Fibroblast of villous mesenchyme (primary cell): ENCODE results near the gene OSER1. TPM values are rescaled to one million over a fixed set of nuclear protein-coding genes. Genes with fewer than 3 reads are reported as not detected.

Source experiments
- DNase-seq: peaks from one replicate; pipeline ENCODE4 v3.0.0-alpha.2; 2010; ENCODE audit warnings: low read depth
- H3K4me3 ChIP-seq: 2 replicates; pipeline ENCODE4 v1.5.1; 2011; ENCODE audit warnings: low read depth, mild to moderate bottlenecking, low read length
- CTCF ChIP-seq: IDR thresholded peaks from 2 replicates; pipeline ENCODE4 v1.5.1; 2012; ENCODE audit warnings: low read depth, mild to moderate bottlenecking, low read length; ENCODE audit not compliant: insufficient read depth
- total RNA-seq: library from RNA; depleted of rRNA; stranded (reverse); fragments of >200 nt; gene quantifications from 2 replicates; pipeline ENCODE4 v1.2.3, GENCODE V29; 2012

The OSER1 gene
- total RNA-seq, 1 donor: 45.8 TPM

DNA sequence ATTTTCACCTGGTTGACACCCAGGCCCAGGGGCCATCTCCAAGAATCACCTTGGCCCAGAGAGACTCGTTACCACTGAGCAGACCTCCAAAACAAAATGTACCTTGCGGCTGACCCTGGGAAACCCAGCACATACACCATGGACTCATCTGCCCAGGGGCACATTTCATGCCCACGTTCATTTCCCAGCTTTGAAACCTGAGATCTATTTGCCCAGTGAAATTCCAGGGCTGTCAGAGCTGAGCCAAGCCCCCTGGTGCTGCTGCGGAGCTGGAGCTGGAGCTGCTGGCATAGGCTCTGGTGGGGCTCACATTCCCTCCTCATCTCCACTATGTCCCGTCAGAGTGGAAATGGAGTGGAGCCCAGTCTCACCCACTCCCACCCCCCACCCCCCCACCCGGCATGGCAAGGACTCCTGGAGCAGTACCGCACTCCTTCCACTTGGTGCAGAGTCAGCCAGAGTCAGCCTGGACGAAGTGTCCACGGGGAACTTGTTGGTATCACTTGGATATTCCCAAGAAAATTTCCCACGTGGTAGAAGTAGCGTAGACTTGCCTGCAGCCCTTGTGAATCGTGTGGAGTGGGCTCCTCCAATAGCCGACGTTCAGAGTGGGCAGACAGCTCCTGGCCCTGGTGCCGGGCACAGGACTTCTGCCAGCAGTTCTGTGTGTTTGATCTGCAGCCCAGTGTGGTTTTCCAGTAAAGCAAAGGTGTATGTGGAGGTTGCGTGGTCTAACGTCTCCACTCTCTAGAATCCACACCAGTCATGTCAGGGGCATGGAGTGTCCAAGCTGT lies 18.1 kb upstream of the OSER1 start:
- TF ChIP-seq CTCF: no peak
- H3K4me3 ChIP-seq: no peak overlapping the region

DNA sequence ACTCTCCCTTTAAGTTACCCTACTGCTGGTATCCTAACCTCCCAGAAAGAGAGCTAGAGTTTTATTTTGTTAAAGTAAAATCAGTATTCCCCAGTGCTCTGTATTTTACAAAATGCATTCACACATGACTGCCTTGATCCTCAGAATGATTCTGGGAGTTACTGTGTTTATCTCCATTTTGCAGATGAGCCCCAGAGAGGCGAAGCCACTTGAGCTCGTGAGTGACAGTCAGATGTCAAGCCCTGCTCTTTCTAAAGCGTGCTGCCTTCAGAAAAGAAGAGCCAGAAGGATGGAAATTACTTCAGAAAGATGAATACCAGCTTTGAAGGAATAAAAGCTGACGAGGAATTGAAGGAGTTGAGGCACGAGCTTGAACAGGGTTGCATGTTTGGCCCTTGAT lies 14.1 kb upstream of the OSER1 start:
- no peak for TF ChIP-seq CTCF
- no peak overlapping the region for H3K4me3 ChIP-seq
- no peak for DNase-seq

More for the DNA sequence above, 18.1 kb upstream of the OSER1 start:
- no peak for DNase-seq

- no peak for TF ChIP-seq CTCF
- DNase-seq: no peak
- no peak overlapping the region for H3K4me3 ChIP-seq
Observed at GRCh38 chr20:44223721-44224120, 13.2 kb upstream of the OSER1 start.

GRCh38 chr20:44222633-44223368 lies 12.2 kb upstream of the OSER1 start:
- H3K4me3 ChIP-seq: no peak overlapping the region
- TF ChIP-seq CTCF: no peak
- no peak for DNase-seq

GRCh38 chr20:44222027-44222426 lies 11.5 kb upstream of the OSER1 start:
- TF ChIP-seq CTCF: no peak
- no peak for DNase-seq
- no peak overlapping the region for H3K4me3 ChIP-seq

- TF ChIP-seq CTCF: no peak
- no peak overlapping the region for H3K4me3 ChIP-seq
- DNase-seq: no peak
Observed at GRCh38 chr20:44221368-44221954, 10.9 kb upstream of the OSER1 start.
